Esophagus muscularis mucosa (tissue), 4 donors: Measurements from ENCODE around the gene TMEM151A. TPM values are rescaled to one million over a fixed set of nuclear protein-coding genes. Genes with fewer than 3 reads are reported as not detected.

Source experiments
- DNase-seq: peaks from one replicate; pipeline ENCODE4 v3.0.0-alpha.2; 2017; ENCODE audit errors: extremely low spot score
- H3K27ac ChIP-seq, 4 donors: fragments of 200-600 bp; sonication (generic); replicated peaks in 1 of 4; 1 replicate in 3 of 4; 2 replicates in 1 of 4; pipeline ENCODE4 v1.5.1; 2016 to 2019; ENCODE audit warnings: mild to moderate bottlenecking in 1 of 4
- H3K27me3 ChIP-seq, 4 donors: fragments of 200-600 bp; sonication (generic); one replicate each; pipeline versions ENCODE4 v1.5.1 to v1.6.0; 2016 to 2019
- H3K36me3 ChIP-seq, 4 donors: fragments of 200-600 bp; sonication (generic); one replicate each; pipeline ENCODE4 v1.5.1; 2016 to 2019
- H3K4me1 ChIP-seq, 4 donors: fragments of 200-600 bp; sonication (generic); one replicate each; pipeline ENCODE4 v1.5.1; 2016 to 2019
- H3K4me3 ChIP-seq, 4 donors: fragments of 200-600 bp; sonication (generic); 1 replicate in 2 of 4; 2 replicates in 2 of 4; pipeline ENCODE4 v1.5.1; 2016 to 2019; ENCODE audit warnings: mild to moderate bottlenecking in 4 of 4, moderate library complexity in 1 of 4
- H3K9me3 ChIP-seq, 4 donors: fragments of 200-600 bp; sonication (generic); 1 replicate in 3 of 4; 2 replicates in 1 of 4; pipeline ENCODE4 v1.5.1; 2016 to 2019
- EP300 ChIP-seq: sonication (generic); formaldehyde crosslinking; IDR thresholded peaks from one replicate; pipeline ENCODE4 v1.6.1; 2017; ENCODE audit warnings: antibody characterized with exemption
- POLR2A ChIP-seq: fragments of 450-650 bp; IDR thresholded peaks from one replicate; pipeline ENCODE4 v1.6.1; 2017; ENCODE audit warnings: antibody characterized with exemption, moderate library complexity, mild to moderate bottlenecking, low read depth
- POLR2AphosphoS5 ChIP-seq, 2 donors: sonication (generic); formaldehyde crosslinking; IDR thresholded peaks; one replicate each; pipeline ENCODE4 v1.6.1; 2017; ENCODE audit warnings: antibody characterized with exemption in 2 of 2
- WGBS: methylation state at CpG from one replicate; pipeline ENCODE4 v1.1.5; 2018; 5-methylcytosine and 5-hydroxymethylcytosine counted together
- intact Hi-C: fragments of 100-400 bp; cut with DNase I; formaldehyde crosslinking; loops from one replicate; pipeline ENCODE4 v1.15.1; 2023
- total RNA-seq, 4 donors: library from RNA; depleted of rRNA; stranded (reverse); fragments of >200 nt; gene quantifications; one replicate each; pipeline versions ENCODE4 v1.1.0 to v1.2.1, GENCODE V29; 2016
- TF ChIP-seq, protein P1 (sequence below), 3 experiments: fragments of 200-600 bp in 2 of 3; fragments of 450-650 bp in 1 of 3; sonication (generic) in 2 of 3; IDR thresholded peaks; one replicate each; pipeline ENCODE4 v1.5.1; 2017 to 2019; ENCODE audit warnings: antibody characterized with exemption in 3 of 3, mild to moderate bottlenecking in 2 of 3, moderate library complexity in 1 of 3

TMEM151A gene
- total RNA-seq, 4 donors from 2014 or later: 0.42 to 0.71 (median 0.54) TPM

DNA sequence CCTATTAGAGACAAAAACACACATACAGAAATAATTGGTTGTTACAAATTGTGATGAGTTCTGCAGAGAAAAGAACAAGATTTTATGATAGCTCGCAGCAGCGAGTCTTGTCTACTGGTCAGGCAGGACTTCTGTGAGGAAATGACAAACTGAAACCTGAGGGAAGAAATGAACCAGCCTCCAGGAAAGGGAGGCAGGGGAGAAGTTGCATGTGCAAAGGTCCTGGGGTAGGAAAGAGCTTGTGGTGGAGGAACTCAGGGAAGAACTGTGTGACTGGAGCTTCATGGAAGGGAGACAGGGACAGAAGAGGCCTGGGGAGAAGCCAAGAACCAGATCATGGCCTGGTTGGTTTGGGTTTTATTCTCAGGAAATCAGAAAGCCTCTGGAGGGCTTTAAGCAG lies 32.5 kb upstream of the TMEM151A start:
- Histone ChIP-seq H3K27me3 (no peaks in the 10 kb centered on the region), H3K36me3 (peaks cover 10 to 52% (median 46%) of the 10 kb centered on the region in 4 donors), H3K4me3 (no peak overlapping the region), H3K4me1 (peaks cover 14 to 23% (median 21%) of the 10 kb centered on the region in 4 donors), H3K27ac (no peak overlapping the region), H3K9me3 (no peaks in the 10 kb centered on the region)
- intact Hi-C loops: no loop called here
- WGBS: 98% methylated on average over 2 of the region's 2 CpGs
- no peak for DNase-seq
- TF ChIP-seq, protein P1, sequence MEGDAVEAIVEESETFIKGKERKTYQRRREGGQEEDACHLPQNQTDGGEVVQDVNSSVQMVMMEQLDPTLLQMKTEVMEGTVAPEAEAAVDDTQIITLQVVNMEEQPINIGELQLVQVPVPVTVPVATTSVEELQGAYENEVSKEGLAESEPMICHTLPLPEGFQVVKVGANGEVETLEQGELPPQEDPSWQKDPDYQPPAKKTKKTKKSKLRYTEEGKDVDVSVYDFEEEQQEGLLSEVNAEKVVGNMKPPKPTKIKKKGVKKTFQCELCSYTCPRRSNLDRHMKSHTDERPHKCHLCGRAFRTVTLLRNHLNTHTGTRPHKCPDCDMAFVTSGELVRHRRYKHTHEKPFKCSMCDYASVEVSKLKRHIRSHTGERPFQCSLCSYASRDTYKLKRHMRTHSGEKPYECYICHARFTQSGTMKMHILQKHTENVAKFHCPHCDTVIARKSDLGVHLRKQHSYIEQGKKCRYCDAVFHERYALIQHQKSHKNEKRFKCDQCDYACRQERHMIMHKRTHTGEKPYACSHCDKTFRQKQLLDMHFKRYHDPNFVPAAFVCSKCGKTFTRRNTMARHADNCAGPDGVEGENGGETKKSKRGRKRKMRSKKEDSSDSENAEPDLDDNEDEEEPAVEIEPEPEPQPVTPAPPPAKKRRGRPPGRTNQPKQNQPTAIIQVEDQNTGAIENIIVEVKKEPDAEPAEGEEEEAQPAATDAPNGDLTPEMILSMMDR (IDR thresholded peaks at IDR 0.05): no peak
- TF ChIP-seq EP300 (no peak), POLR2AphosphoS5 (IDR thresholded peaks at IDR 0.05) (no peak), POLR2A (no peak)

DNA sequence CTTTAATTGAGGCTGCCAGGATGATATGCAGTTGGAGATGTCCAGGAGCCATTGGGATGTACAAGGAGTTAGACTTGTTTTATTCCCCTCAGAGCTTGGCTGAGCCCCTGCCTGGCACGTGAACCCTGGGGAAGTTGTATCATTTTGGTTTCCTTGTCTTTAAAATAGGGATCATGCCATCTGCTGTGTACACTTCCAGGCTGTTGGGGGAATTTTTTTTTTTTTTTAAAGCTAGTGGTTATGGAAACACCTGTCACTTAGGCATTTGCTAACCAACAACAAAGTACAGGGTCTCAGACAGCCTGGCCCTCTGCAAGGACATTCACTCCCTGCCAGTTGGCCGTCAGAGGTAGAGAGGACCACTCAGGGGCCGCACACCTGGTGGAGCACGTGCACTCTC lies 31.7 kb upstream of the TMEM151A start:
- Histone ChIP-seq H3K4me1 (peaks cover 14 to 23% (median 21%) of the 10 kb centered on the region in 4 donors), H3K4me3 (no peak overlapping the region), H3K9me3 (no peaks in the 10 kb centered on the region), H3K27me3 (no peaks in the 10 kb centered on the region), H3K27ac (no peak overlapping the region), H3K36me3 (peaks cover 10 to 59% (median 53%) of the 10 kb centered on the region in 4 donors)
- intact Hi-C loops: no loop called here
- TF ChIP-seq, protein P1 (IDR thresholded peaks at IDR 0.05): no peak
- TF ChIP-seq POLR2A: no peak
- TF ChIP-seq POLR2AphosphoS5 (IDR thresholded peaks at IDR 0.05): no peak
- no peak for TF ChIP-seq EP300
- 76% methylated on average over 4 of the region's 4 CpGs for WGBS
- no peak for DNase-seq

DNA sequence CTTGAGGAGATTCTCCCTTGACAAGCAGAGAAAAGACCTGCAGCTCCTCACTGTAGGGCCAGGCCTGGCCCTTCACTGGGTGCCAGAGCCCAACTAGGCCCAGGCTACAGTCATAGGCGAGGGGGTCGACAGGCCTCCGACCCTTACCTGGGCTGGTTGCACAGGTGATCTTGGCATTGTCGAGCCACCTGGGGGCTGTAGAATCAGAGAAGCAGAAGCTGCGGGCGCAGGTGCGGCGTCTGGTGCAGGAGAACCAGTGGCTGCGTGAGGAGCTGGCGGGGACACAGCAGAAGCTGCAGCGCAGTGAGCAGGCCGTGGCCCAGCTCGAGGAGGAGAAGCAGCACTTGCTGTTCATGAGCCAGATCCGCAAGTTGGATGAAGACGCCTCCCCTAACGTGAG lies 30.1 kb upstream of the TMEM151A start:
- WGBS: 91% methylated on average over 11 of the region's 16 CpGs
- no peak overlapping the region for H3K27ac ChIP-seq
- no peaks in the 10 kb centered on the region for H3K9me3 ChIP-seq
- H3K36me3 ChIP-seq: peaks cover 10 to 75% (median 68%) of the 10 kb centered on the region in 4 donors
- H3K4me1 ChIP-seq: peaks cover 17 to 35% (median 31%) of the 10 kb centered on the region in 4 donors
- intact Hi-C loops: no loop called here
- no peak for DNase-seq
- H3K4me3 ChIP-seq: no peak overlapping the region
- no peaks in the 10 kb centered on the region for H3K27me3 ChIP-seq
- no peak for TF ChIP-seq POLR2A
- no peak for TF ChIP-seq EP300
- TF ChIP-seq, protein P1 (IDR thresholded peaks at IDR 0.05): no peak
- TF ChIP-seq POLR2AphosphoS5 (IDR thresholded peaks at IDR 0.05): no peak

DNA sequence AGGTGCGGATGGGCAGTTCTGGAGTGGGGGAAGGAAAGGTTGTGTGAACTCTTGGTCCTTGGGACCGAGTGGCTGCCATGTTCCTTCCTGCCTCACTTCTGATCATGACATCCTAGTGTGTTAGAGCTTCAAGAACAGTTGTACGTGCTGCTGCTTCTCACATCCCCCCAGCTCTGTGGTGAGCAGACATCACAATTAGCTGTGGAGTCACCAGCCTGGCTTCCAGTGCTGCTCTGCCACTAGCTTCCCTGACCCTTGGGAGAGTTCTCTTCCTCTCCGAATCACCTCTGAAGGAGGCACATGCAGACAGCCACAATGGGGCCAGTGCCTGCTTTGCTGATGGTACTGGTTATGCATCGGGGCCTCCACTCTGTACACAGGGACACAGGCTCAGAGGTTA lies 29.5 kb upstream of the TMEM151A start:
- Histone ChIP-seq H3K36me3 (peaks cover 10 to 75% (median 69%) of the 10 kb centered on the region in 4 donors), H3K27me3 (no peaks in the 10 kb centered on the region), H3K4me1 (peaks cover 17 to 35% (median 31%) of the 10 kb centered on the region in 4 donors), H3K27ac (no peak overlapping the region), H3K9me3 (no peaks in the 10 kb centered on the region), H3K4me3 (no peak overlapping the region)
- 73% methylated on average over 3 of the region's 5 CpGs for WGBS
- intact Hi-C loops: no loop called here
- no peak for TF ChIP-seq EP300
- no peak for TF ChIP-seq POLR2A
- no peak for TF ChIP-seq POLR2AphosphoS5 (IDR thresholded peaks at IDR 0.05)
- TF ChIP-seq, protein P1 (IDR thresholded peaks at IDR 0.05): no peak
- no peak for DNase-seq

DNA sequence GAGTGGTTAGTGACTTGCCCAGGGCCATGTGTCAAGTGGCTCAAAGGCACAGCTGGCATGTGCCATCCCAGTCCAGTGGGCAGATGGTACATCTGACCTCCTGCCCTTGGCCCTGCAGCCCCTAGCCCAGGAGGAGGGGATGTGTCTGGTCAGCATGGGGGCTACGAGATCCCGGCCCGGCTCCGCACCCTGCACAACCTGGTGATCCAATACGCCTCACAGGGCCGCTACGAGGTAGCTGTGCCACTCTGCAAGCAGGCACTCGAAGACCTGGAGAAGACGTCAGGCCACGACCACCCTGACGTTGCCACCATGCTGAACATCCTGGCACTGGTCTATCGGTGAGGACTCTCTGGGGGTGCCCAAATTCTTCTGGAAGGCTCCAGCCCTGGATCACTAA lies 29.0 kb upstream of the TMEM151A start:
- Histone ChIP-seq H3K4me3 (no peak overlapping the region), H3K4me1 (peaks cover 17 to 35% (median 31%) of the 10 kb centered on the region in 4 donors), H3K36me3 (peaks cover 10 to 75% (median 69%) of the 10 kb centered on the region in 4 donors), H3K27ac (no peak overlapping the region), H3K27me3 (no peaks in the 10 kb centered on the region), H3K9me3 (no peaks in the 10 kb centered on the region)
- TF ChIP-seq POLR2AphosphoS5 (IDR thresholded peaks at IDR 0.05) (no peak), POLR2A (no peak), EP300 (no peak)
- TF ChIP-seq, protein P1 (IDR thresholded peaks at IDR 0.05): no peak
- no peak for DNase-seq
- WGBS: no CpG with 5 or more reads among the region's 12 CpGs
- intact Hi-C loops: no loop called here
